Fibroblast of gingiva (primary cell): Measurements from ENCODE around the gene ABHD4.
"Not testable (repeated sequence)": the region's sequence is repeated elsewhere in the genome, so short reads cannot be mapped to it uniquely, and the experiment has no call there.

Experiments used
- DNase-seq: peaks from one replicate; pipeline ENCODE4 v3.0.0-alpha.2; 2011; ENCODE audit warnings: low read depth

Gene ABHD4

DNA sequence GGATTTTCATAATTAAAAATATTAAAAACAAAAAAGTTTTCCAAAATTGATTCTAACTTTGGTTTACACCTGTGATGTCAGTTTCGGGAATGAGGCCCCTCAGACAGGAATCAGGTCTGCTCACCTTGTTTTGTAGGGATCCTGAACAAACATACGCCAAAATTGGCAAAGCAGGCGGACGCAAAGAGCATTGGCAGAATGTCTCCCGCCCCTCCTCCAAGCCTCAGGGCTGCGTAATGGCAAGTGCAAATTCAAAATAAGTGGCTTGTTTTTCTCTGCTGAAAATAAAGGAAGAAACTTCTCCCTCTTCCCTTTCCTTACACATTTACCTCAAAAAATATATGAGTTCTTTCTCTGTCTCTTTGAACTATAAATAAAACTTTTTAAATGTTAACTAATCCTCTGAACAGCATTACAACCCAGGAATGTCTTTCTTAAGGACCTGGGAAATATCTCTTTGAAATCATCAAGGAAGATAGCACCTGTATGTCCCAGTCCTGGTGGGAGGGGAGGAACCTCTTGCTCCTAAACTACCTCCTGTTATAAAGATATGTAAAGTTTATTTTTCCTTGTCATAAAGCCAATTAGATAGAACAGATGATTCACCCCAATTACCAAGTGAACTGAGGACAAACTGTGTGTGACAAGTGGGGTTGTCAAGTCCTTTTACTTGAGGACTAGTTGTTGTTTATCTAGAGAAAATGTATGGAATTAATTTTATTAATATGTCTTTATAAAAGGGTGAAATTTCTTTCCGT lies 29.6 kb downstream of the ABHD4 start:
- no peak for DNase-seq

GRCh38 chr14:22629361-22629760 lies 31.3 kb downstream of the ABHD4 start:
- no peak for DNase-seq

GRCh38 chr14:22630066-22630465 lies 32.0 kb downstream of the ABHD4 start:
- DNase-seq: no peak

GRCh38 chr14:22630486-22630885 lies 32.4 kb downstream of the ABHD4 start:
- DNase-seq: peak; percentile 72

DNA sequence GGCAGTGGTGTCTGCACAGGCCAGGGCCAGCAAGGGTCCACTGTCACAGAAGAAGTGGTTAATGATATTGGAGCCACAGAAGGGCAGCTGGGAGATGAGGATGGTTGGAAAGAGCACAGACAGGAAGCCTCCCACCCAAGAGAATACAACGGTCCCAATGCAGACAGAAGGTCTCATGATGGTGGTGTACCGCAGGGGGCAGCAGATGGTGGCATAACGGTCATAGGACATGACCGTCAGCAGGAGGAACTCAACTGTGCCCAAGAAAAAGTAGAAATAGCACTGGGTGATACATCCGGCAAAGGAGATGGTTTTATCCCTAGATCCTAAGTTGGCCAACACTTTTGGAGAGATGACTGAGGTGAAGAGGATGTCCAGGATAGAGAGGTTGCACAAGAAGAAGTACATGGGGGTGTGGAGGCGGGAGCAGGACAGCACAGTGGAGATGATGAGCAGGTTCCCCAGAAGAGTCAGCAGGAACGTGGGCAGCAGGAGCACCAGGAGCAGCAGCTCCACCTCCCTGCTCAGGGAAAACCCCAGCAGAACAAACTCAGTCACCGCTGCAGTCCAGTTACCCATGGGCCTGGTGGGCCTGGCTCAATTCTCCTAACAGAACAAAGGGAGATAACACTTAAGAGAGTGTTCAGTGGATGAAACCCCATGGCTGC lies 36.3 kb downstream of the ABHD4 start:
- no peak for DNase-seq

DNA sequence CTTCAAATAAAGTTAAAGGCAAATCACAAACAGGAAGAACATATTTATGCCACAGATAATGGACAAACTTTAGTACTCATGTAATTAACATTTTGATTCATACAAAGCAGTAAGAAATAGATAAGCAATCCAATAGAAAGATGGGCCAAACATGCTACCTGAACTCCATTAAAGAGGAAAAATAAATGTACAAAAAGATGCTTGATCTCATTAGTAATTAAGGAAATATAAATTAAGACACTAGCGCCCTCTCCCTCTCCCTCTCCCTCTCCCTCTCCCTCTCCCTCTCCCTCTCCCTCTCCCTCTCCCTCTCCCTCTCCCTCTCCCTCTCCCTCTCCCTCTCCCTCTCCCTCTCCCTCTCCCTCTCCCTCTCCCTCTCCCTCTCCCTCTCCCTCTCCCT lies 37.9 kb downstream of the ABHD4 start:
- not testable (repeated sequence) for DNase-seq

DNA sequence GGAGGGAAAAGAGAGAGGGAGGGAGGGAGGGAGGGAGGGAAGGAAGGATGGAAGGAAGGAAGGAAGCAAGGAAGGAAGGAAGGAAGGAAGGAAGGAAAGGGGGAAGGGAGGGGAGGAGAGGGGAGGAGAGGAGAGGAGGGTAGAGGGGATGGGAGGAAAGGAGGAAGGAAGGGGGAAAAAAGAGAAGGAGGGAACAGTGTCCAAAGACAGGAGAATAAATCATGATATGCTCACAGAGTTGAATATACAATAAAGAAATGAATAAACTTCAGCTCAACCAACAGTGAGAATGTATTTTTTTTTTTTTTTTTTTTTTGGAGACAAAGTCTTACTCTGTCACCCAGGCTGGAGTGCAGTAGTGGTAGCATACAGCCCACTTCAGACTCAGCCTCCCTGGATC lies 42.1 kb downstream of the ABHD4 start:
- DNase-seq: no peak

GRCh38 chr14:22641846-22642245 lies 43.7 kb downstream of the ABHD4 start:
- no peak for DNase-seq

- DNase-seq: no peak
Measured at GRCh38 chr14:22644305-22644635, 46.2 kb downstream of the ABHD4 start, which contains the start of gene OR6J1. OR6J1 (minus strand) TSS chr14:22644352; CDS start chr14:22634811, 9,541 bp downstream.

DNA sequence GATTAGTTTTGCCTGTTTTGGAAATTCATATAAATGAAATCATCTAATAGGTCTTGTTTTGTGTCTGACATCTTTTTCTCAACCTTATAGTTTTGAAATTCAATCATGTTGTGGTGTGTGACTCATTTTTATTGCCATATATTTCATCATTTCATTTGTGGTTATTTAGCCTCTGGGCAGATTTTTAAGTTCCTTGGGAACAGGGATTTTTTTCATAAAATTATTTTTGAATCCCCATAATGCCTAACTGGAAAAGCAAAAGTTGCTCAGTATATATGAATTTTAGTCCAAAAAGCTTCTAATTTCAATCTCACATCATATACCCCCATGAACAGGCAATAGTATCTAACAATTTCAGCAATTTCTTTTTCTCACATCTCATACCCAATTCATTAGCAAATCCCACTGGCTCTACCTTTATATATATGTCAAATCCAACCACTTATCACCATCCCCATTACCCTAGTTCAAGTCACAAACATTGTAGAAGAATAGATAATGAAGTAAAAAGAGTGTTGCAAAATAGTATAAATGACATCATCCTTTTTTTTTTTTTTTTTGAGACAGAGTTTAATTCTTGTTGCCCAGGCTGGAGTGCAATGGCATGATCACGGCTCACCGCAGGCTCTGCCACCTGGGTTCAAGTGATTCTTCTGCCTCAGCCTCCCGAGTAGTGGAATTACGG lies 48.6 kb downstream of the ABHD4 start:
- peak; percentile 84 for DNase-seq

DNA sequence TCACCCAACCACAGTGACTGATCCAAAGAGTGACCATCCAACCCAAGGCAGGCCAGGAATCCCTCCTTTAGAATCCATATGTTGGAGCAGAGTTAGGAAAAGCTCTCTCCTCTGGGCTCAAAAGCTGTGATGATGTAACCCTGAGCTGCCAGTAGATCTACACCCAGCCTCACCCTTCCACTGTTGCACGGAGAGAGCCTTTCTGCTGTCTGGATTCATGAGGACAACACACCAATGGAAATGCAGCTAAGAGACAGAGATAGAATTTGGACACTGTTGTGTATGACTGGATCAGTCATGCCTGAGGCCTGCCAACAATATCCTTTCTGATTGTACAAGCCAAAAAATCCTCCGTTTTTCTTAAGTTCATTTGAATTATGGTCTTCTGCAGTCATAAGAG lies 50.4 kb downstream of the ABHD4 start:
- DNase-seq: peak; percentile 47

DNA sequence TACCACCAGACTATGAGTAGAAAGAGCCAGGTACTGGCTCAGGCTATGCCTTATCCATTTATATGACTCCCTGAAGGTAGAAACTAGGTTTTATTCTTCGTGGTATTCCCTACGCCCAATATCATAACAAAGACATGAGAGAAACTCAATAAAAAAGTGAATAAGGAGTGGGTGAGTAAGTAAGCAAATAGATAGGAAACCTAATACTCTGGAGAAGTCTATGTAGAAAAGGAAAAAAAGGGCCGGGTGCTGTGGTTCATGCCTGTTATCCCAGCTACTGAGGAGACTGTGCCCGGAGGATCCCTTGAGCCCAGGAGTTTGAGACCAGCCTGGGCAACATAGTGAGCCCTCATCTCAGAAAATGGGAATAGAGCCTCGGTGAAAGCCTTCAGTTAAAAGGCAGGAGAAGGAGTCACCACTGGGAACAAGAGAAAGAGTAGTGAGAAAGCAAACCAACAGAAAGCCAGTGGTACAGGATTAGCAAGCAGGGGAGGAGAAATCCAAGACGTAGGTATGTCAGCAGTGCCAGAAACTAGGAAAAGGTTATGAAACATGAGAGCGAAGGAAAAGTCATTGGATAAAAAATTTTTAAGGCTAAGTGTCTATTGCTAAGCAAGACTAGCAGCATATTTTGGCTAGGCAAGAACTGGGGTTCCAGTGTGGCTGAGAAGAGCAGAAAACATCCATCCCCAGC lies 52.1 kb downstream of the ABHD4 start:
- no peak for DNase-seq

DNA sequence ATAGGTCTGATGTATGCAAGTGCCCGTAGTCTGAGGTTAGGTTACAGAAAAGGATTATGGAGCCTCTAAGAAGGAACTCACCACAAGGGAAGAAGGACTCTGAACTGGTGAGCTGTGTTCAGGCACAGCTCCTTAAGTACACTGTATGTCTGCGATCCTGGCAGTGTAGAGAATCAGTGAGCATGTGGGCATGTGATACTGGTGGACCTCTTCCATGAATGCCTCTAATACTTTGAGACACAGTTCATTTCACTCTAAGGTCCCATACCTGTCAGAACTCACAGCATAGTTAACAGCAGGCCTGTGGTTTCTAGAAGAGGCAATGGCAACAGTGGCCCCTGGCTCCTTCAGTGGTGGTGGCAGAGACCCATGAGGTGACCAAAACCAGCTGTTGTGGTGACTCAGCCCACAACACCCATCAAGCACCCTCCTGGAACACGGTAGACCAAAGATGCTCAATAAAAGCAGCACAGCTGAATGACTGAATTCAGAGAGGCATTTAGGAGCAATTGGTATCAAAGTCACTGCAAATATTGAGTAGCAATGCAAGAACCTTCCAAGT lies 52.9 kb downstream of the ABHD4 start:
- DNase-seq: peak; percentile 14

DNA sequence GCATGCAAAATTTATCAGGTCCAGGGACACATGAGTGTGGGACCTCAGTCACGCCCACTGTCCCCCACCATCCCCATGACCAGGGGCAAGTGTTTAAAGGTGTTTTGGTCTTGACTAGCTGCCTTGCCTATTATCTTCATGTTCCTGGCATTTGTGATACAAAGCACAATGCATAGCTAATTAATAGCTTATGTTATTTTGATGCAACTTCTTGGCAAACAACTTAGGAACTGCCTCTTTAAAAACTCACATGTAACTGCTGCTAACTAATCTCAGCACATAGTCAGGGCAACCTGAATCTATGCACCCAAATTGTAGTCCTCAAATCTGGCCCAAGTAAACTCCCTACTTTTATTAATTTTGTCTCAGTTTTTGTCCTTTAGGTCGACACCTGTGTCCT lies 53.5 kb downstream of the ABHD4 start:
- DNase-seq: peak; percentile 42

- peak; percentile 72 for DNase-seq
Measured at GRCh38 chr14:22653012-22653621, 55.0 kb downstream of the ABHD4 start.

- DNase-seq: no peak
Measured at GRCh38 chr14:22656226-22656625, 58.1 kb downstream of the ABHD4 start.

GRCh38 chr14:22656945-22657731 lies 59.0 kb downstream of the ABHD4 start:
- DNase-seq: no peak

- DNase-seq: peak; percentile 46
Measured at GRCh38 chr14:22657861-22658260, 59.8 kb downstream of the ABHD4 start.

DNA sequence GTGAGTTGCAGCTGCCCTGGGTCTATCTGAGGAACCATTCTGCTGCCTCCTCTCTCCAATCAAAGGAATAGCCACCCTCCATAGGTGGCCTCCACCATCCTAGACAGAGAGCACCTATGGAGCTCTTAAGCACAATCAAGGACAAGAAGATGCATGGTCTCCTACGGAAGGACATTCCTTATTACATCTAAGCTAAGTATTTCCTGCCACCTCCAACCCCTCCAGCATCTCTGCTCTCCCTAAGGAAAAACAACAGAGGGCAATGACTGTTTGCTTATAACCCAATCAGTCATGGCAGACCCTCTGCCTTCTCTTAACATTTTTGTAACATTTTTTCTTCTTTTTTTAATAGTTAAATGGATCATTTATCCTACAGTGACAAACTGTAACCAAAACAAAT lies 60.8 kb downstream of the ABHD4 start:
- no peak for DNase-seq

GRCh38 chr14:22660654-22661053 lies 62.6 kb downstream of the ABHD4 start:
- DNase-seq: no peak
